Effector memory CD8-positive, alpha-beta T cell (primary cell): ENCODE data around the gene DOCK3.

Source experiments
- ATAC-seq: fragments of 150-1000 bp; cut with Tn5 transposase; replicated peaks from 2 replicates; pipeline ENCODE4 v1.10.0; 2021; ENCODE audit warnings: mild to moderate bottlenecking, moderate library complexity
- DNase-seq, 3 experiments: peaks; one replicate each; pipeline ENCODE4 v3.0.0; 2021
- H3K27ac Mint-ChIP-seq, 2 donors: one replicate each; pipeline ENCODE4 v1.8.0; 2022; ENCODE audit warnings: mild to moderate bottlenecking in 2 of 2, mixed read lengths in 2 of 2, moderate library complexity in 2 of 2
- H3K27me3 Mint-ChIP-seq, 2 donors: one replicate each; pipeline ENCODE4 v1.8.0; 2022; ENCODE audit warnings: mixed read lengths in 2 of 2
- H3K36me3 Mint-ChIP-seq: one replicate; pipeline ENCODE4 v1.8.0; 2022; ENCODE audit warnings: mild to moderate bottlenecking, moderate library complexity, mixed read lengths; ENCODE audit not compliant: insufficient read depth
- H3K4me1 Mint-ChIP-seq, 2 donors: one replicate each; pipeline ENCODE4 v1.8.0; 2022; ENCODE audit warnings: low read depth in 2 of 2, mixed read lengths in 2 of 2
- H3K4me3 Mint-ChIP-seq, 2 donors: one replicate each; pipeline ENCODE4 v1.8.0; 2022; ENCODE audit warnings: mild to moderate bottlenecking in 2 of 2, mixed read lengths in 2 of 2, moderate library complexity in 2 of 2
- H3K9me3 Mint-ChIP-seq, 2 donors: one replicate each; pipeline ENCODE4 v1.8.0; 2022; ENCODE audit warnings: mixed read lengths in 2 of 2

The DOCK3 gene

DNA sequence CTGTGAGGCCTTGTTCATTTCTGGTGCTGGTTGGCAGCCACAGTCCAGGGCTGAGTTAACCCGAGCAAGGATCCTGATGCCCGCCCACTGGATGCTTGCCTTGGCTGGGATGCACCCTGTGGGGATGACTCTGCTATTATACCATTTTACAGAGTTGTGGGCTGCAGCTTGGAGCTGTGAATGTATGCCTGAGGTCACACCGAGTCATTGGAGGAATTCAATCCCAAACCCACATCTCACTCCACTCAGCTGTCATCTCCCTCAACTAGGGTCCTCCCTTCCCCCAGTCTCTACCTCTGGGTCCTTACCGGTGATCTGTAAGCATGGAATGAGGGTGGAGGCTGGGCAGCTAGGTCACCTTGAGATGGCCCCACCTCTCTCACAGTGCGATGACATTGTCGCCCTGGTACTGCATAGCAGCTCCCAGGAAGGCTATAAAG, 35.7 kb upstream of the DOCK3 start:
- H3K4me3 Mint-ChIP-seq, result no peak overlapping the region
- no peaks in the 10 kb centered on the region for H3K27me3 Mint-ChIP-seq
- H3K9me3 Mint-ChIP-seq, result no peaks in the 10 kb centered on the region
- H3K27ac Mint-ChIP-seq, result peak overlapping the region; percentile 48 to 81
- ATAC-seq (no peak), DNase-seq (no peak)
- H3K4me1 Mint-ChIP-seq, result peaks cover 34 to 36% of the 10 kb centered on the region in 2 donors
- H3K36me3 Mint-ChIP-seq, result peaks cover 23% of the 10 kb centered on the region

DNA sequence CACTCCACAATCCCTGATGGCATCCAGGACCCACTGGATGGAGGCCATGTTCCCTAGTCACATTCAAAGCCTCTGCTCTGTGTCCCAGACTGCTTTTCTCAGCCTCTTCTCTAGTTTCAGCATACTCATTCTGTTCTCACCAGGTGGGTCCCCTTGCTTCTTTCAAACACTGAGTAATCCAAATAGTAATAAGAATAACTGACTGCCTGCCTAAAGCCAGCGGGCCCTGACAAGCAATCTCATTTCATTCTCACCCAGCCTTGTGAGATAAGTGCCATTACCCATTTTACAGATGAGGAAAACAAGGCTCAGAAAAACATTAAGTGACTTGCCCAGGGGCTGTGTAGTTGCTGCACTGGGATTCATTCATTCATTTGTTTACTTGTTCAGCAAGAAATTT, 32.3 kb upstream of the DOCK3 start:
- DNase-seq, result no peak
- peak overlapping the region in 1 of 2 donors; percentile 73 for H3K27ac Mint-ChIP-seq
- H3K36me3 Mint-ChIP-seq, result peaks cover 38% of the 10 kb centered on the region
- peaks cover 14 to 22% of the 10 kb centered on the region in 2 donors for H3K4me1 Mint-ChIP-seq
- no peak for ATAC-seq
- no peaks in the 10 kb centered on the region for H3K27me3 Mint-ChIP-seq
- no peaks in the 10 kb centered on the region for H3K9me3 Mint-ChIP-seq
- no peak overlapping the region for H3K4me3 Mint-ChIP-seq

DNA sequence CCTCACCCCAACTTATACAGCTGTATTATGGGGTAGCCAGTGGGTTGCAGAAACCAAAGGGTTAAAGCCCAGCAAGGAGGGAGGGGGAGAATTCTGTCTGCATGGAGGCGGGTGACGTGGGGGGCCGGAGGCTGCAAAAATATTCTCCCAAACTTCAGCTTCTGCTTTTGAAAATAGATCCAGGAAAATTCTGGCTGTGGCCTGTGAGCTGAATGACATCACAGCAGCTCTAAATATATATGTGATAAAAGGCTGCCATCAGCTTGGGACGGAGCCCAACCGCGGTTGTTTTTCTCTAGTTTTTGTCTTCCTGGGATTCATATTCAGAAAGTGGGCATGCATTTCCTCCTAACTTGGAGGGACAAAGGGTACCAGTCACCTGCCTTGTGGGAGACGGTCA, 30.2 kb upstream of the DOCK3 start:
- H3K27me3 Mint-ChIP-seq, result no peaks in the 10 kb centered on the region
- no peaks in the 10 kb centered on the region for H3K9me3 Mint-ChIP-seq
- H3K27ac Mint-ChIP-seq, result no peak overlapping the region
- no peak for DNase-seq
- no peak for ATAC-seq
- H3K36me3 Mint-ChIP-seq, result peaks cover 44% of the 10 kb centered on the region
- H3K4me1 Mint-ChIP-seq, result peaks cover 5 to 7% of the 10 kb centered on the region in 2 donors
- H3K4me3 Mint-ChIP-seq, result no peak overlapping the region

GRCh38 chr3:50645378-50645777, 29.3 kb upstream of the DOCK3 start:
- H3K27ac Mint-ChIP-seq, result peak overlapping the region in 1 of 2 donors; percentile 80
- peaks cover 45% of the 10 kb centered on the region for H3K36me3 Mint-ChIP-seq

DNA sequence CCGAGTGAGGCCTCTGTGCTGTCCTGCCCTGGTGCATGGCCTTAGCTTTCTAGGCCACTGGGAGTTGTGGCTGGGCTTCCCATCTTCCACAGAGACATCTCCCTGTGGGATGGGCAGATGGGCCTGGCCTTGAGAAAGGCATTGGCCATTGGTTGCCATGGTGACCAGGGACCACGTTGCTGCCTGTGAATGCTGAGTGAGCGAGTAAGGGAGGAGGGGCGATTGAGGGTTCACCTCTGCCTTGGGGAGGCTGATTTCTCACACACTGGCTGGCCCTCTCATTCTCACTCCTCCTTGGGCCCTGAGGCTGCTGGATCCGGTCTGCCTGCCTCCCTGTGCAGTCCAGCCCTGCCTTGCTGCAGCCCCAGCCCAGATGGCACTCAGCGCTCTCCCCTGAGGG, 26.4 kb upstream of the DOCK3 start:
- no peak for ATAC-seq
- H3K27me3 Mint-ChIP-seq, result no peaks in the 10 kb centered on the region
- peak overlapping the region in 1 of 2 donors; percentile 38 for H3K27ac Mint-ChIP-seq
- no peaks in the 10 kb centered on the region for H3K9me3 Mint-ChIP-seq
- H3K36me3 Mint-ChIP-seq, result peaks cover 39% of the 10 kb centered on the region
- DNase-seq, result no peak
- H3K4me3 Mint-ChIP-seq, result no peak overlapping the region
- H3K4me1 Mint-ChIP-seq, result peaks cover 0 to 6% of the 10 kb centered on the region in 2 donors

More at GRCh38 chr3:50645378-50645777, 29.3 kb upstream of the DOCK3 start:
- ATAC-seq (no peak), DNase-seq (no peak)
- peaks cover 5 to 7% of the 10 kb centered on the region in 2 donors for H3K4me1 Mint-ChIP-seq
- H3K9me3 Mint-ChIP-seq, result no peaks in the 10 kb centered on the region
- H3K27me3 Mint-ChIP-seq, result no peaks in the 10 kb centered on the region
- H3K4me3 Mint-ChIP-seq, result no peak overlapping the region

- Mint-ChIP-seq H3K4me1 (peaks cover 0 to 6% of the 10 kb centered on the region in 2 donors), H3K9me3 (no peaks in the 10 kb centered on the region), H3K27me3 (no peaks in the 10 kb centered on the region), H3K36me3 (peaks cover 33% of the 10 kb centered on the region), H3K27ac (peak overlapping the region in 1 of 2 donors; percentile 38), H3K4me3 (no peak overlapping the region)
- DNase-seq (no peak), ATAC-seq (no peak)
Measured at GRCh38 chr3:50648944-50649343, 25.8 kb upstream of the DOCK3 start.

DNA sequence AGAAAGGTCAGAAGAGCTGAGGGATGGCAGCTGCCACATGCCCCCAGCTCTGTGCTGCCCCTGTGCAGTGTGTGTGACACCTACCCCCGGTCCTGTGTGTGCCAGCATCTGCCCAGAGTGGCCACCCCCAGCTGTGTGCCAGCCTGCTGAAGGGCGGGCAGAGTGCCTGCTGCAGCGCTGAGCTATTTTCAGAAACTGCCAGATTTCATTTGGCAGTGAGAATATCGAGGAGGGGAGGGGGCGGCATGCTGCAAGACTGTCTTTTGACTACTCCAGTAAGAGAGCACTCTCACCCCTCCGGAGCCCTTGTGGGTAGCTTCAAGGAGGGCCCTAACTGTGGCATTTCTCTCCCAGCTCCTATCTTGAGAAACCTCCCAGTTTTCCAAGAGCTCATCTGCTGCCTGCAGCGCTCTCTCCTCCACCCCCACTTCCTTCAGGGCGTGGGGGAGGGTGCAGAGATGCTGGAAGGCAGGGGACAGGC, 25.2 kb upstream of the DOCK3 start:
- ATAC-seq (no peak), DNase-seq (no peak)
- H3K9me3 Mint-ChIP-seq, result no peaks in the 10 kb centered on the region
- H3K36me3 Mint-ChIP-seq, result peaks cover 30% of the 10 kb centered on the region
- no peaks in the 10 kb centered on the region for H3K27me3 Mint-ChIP-seq
- peaks cover 0 to 6% of the 10 kb centered on the region in 2 donors for H3K4me1 Mint-ChIP-seq
- no peak overlapping the region for H3K4me3 Mint-ChIP-seq
- peak overlapping the region in 1 of 2 donors; percentile 38 for H3K27ac Mint-ChIP-seq

DNA sequence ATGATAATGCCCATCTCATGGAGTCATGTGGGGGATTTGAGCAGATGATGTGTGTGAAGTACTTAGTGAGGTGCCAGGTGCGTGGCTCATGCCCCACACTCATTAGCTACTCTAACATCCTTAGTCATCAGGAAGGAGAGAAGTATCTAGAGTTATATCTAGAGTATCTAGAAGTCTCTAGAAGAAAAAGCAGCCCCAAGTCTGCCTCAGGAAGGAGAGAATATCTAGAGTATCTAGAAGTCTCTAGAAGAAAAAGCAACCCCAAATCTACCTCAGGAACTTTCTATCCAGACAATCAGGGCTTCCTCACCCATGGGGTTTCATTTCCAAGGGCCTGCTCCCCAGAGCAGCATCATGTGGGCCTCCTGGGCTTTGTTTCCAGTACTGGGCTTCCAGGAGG, 24.7 kb upstream of the DOCK3 start:
- ATAC-seq (no peak), DNase-seq (no peak)
- Mint-ChIP-seq H3K27ac (peak overlapping the region; percentile 38 to 71), H3K4me3 (no peak overlapping the region), H3K27me3 (no peaks in the 10 kb centered on the region), H3K9me3 (no peaks in the 10 kb centered on the region), H3K36me3 (peaks cover 27% of the 10 kb centered on the region), H3K4me1 (peaks cover 0 to 7% of the 10 kb centered on the region in 2 donors)

GRCh38 chr3:50651445-50651844, 23.3 kb upstream of the DOCK3 start:
- Mint-ChIP-seq H3K27me3 (no peaks in the 10 kb centered on the region), H3K36me3 (peaks cover 17% of the 10 kb centered on the region), H3K4me1 (peaks cover 3 to 7% of the 10 kb centered on the region in 2 donors), H3K27ac (peak overlapping the region in 1 of 2 donors; percentile 71), H3K4me3 (no peak overlapping the region), H3K9me3 (no peaks in the 10 kb centered on the region)
- DNase-seq (no peak), ATAC-seq (no peak)

DNA sequence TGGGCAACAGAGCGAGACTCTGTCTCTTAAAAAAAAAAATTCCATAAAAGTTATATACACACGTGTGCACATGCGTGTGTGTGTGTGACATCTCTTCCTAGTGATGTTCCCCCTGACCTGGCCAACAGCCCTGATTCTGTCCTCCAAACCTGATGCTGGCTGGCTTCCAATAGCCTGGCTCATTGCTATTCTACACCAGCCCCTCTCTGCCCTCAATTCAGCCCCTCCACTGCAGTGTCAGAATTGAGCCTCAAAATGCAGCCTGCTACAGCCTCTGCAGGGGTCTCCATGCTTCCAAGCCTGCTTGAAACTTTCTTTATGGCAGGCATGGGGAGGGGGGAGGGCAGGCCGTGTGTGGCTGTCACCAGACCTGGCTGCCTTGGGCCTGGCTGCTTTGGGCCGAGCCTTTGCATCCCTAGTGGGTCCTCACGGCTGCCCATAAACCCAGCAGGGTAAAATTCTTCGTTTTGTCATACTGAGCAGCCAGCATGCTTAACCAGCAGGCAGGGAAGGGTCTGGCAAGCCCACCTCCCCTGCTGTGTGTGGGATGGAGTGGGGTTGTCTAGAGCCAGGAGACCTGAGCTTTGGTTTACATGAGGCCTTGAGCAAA, 22.7 kb upstream of the DOCK3 start:
- H3K4me1 Mint-ChIP-seq, result peaks cover 3 to 7% of the 10 kb centered on the region in 2 donors
- no peak overlapping the region for H3K4me3 Mint-ChIP-seq
- no peaks in the 10 kb centered on the region for H3K9me3 Mint-ChIP-seq
- no peak for DNase-seq
- ATAC-seq, result no peak
- peaks cover 15% of the 10 kb centered on the region for H3K36me3 Mint-ChIP-seq
- H3K27me3 Mint-ChIP-seq, result no peaks in the 10 kb centered on the region
- H3K27ac Mint-ChIP-seq, result peak overlapping the region in 1 of 2 donors; percentile 79

DNA sequence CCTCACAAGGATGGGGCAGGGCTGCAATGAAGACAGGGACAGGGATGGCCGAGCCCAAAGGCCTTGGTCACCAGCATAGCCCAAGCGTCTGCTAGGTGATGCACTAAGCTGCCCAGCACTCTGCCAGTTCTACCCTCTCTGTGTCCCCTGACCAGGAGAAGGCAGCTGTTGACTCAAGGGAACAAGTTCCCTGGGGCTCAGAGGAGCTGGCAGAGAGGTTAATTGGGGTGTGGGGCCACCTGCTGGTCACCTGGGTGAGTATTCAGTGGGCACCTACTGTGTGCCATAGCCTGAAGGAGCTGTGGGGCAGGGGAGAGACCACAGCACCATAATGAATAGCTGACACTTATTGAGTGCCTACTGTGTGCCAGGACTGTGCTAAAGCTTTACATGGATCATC, 22.0 kb upstream of the DOCK3 start:
- peaks cover 14% of the 10 kb centered on the region for H3K36me3 Mint-ChIP-seq
- DNase-seq, result peak; percentile 33 to 43 (median 40)
- H3K27me3 Mint-ChIP-seq, result no peaks in the 10 kb centered on the region
- peaks cover 3 to 7% of the 10 kb centered on the region in 2 donors for H3K4me1 Mint-ChIP-seq
- H3K27ac Mint-ChIP-seq, result peak overlapping the region in 1 of 2 donors; percentile 79
- no peak overlapping the region for H3K4me3 Mint-ChIP-seq
- peak; percentile 68 for ATAC-seq
- no peaks in the 10 kb centered on the region for H3K9me3 Mint-ChIP-seq

DNA sequence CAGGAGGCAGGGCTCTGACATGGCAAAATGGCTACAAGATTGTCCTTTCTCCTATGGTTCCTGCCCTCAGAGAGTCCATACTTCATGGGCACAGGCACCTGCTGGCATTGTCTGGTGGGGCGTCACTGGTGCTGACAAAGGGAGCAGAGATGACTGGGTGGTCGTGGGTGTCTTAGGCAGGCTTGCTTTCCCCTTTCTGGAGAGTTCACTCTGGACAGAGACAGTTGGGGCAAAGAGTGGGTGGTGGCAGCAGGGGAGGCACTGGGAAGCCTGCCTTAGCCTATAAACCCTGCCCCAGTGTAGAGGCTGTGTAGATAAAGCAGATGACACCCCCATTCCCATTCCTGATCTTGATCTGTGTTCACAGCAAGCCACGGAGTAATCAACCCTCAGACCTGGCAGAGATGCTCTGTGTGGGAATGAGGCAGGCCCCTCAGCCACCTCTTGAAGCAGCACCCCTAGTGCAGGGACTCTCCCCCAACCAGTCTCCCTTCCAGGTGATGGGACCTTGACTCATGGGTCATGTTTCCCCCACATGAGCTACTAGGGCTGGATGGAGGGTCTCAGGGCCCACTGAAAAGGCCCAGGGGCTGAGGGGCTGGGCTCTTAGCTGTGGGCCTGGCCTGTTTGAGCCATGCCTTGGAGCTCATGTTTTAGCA, 20.7 kb upstream of the DOCK3 start:
- no peaks in the 10 kb centered on the region for H3K27me3 Mint-ChIP-seq
- no peak overlapping the region for H3K4me3 Mint-ChIP-seq
- no peak for DNase-seq
- H3K9me3 Mint-ChIP-seq, result no peaks in the 10 kb centered on the region
- no peak for ATAC-seq
- peaks cover 3 to 7% of the 10 kb centered on the region in 2 donors for H3K4me1 Mint-ChIP-seq
- peak overlapping the region in 1 of 2 donors; percentile 52 for H3K27ac Mint-ChIP-seq
- H3K36me3 Mint-ChIP-seq, result peaks cover 8% of the 10 kb centered on the region

GRCh38 chr3:50655009-50655830, 19.5 kb upstream of the DOCK3 start:
- no peak for DNase-seq
- no peak overlapping the region for H3K4me3 Mint-ChIP-seq

More at GRCh38 chr3:50655009-50655830, 19.5 kb upstream of the DOCK3 start:
- peak overlapping the region; percentile 52 to 79 for H3K27ac Mint-ChIP-seq
- no peak for ATAC-seq
- peaks cover 8% of the 10 kb centered on the region for H3K36me3 Mint-ChIP-seq
- peaks cover 3 to 7% of the 10 kb centered on the region in 2 donors for H3K4me1 Mint-ChIP-seq
- H3K9me3 Mint-ChIP-seq, result no peaks in the 10 kb centered on the region
- no peaks in the 10 kb centered on the region for H3K27me3 Mint-ChIP-seq
